ENCODE data around the gene MCMBP. TPM values are rescaled to one million over a fixed set of nuclear protein-coding genes. Genes with fewer than 3 reads are reported as not detected.

The MCMBP gene
- total RNA-seq, 1 experiment from 2014 or later: 71.0 TPM

DNA sequence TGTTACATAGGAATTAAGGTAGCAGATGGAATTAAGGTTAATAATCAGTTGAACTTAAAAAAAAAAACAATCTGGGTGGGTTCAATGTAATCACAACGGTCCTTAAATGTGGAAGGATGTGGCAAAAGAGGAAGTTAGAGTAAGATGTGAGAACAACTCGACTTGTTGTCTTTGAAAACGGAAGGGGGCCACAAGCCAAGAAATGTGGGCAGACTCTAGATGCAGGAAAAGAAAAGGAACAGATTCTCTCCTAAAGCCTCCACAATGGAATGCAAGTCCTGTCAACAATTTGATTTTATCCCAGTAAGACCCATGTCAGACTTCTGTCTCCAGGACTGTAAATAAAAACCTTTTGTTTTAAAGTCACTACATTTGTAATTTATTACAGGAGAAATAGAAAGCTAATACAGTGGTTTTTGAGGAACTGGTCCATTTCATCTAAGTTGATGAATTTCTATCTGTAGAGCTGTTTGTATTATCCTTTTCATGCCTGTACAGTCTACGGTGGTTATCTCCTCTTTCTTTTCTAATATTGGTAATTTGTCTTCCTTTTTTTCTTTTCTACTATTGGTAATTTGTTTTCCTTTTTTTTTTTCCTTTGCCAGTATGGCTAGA, 8.6 kb downstream of the MCMBP start:
- TF ChIP-seq CTCF (IDR thresholded peaks at IDR 0.05; ENCODE audit: unreplicated experiment): no peak
- POLR2A ChIA-PET: interaction anchor here (1.2 to 2.7 kb wide), 3 partner anchors 8 to 29 kb away, joined by 4 to 15 read pairs (median 6); partner anchors contain the start of genes MCMBP and SEC23IP
- H3K9me3 Mint-ChIP-seq (ENCODE audit: unreplicated experiment): no peaks in the 10 kb centered on the region

GRCh38 chr10:119862524-119862923, 10.1 kb downstream of the MCMBP start:
- no peak for DNase-seq (ENCODE audit: unreplicated experiment)
- no peaks in the 10 kb centered on the region for H3K27me3 Mint-ChIP-seq (ENCODE audit: insufficient read depth, unreplicated experiment)
- TF ChIP-seq CTCF (IDR thresholded peaks at IDR 0.05; ENCODE audit: unreplicated experiment): no peak
- peaks cover 26% of the 10 kb centered on the region for H3K4me1 Mint-ChIP-seq (ENCODE audit: insufficient read depth, unreplicated experiment)
- no peaks in the 10 kb centered on the region for H3K9me3 Mint-ChIP-seq (ENCODE audit: unreplicated experiment)
- BruUV-seq (replicated peaks): no TSS peak
- intact Hi-C loops (cut with micrococcal nuclease): no loop called here
- peaks cover 14% of the 10 kb centered on the region for H3K36me3 Mint-ChIP-seq (ENCODE audit: insufficient read depth, unreplicated experiment)
- no peak overlapping the region for H3K4me3 Mint-ChIP-seq (ENCODE audit: unreplicated experiment)
- ChIA-PET POLR2A (interaction anchor here (1.1 to 2.7 kb wide), 7 partner anchors 10 to 179 kb away, joined by 3 to 15 read pairs (median 5); partner anchors contain the start of genes MCMBP and SEC23IP), CTCF (interaction anchor here (0.6 to 5.8 kb wide), 8 partner anchors 9 to 255 kb away, joined by 3 to 88 read pairs (median 5); partner anchors contain the start of genes INPP5F and MCMBP)
- no peak overlapping the region for H3K27ac Mint-ChIP-seq (ENCODE audit: low read depth, unreplicated experiment)

More for the DNA sequence above, 8.6 kb downstream of the MCMBP start:
- Mint-ChIP-seq H3K27ac (ENCODE audit: low read depth, unreplicated experiment) (no peak overlapping the region), H3K4me3 (ENCODE audit: unreplicated experiment) (no peak overlapping the region), H3K4me1 (ENCODE audit: insufficient read depth, unreplicated experiment) (peaks cover 31% of the 10 kb centered on the region), H3K36me3 (ENCODE audit: insufficient read depth, unreplicated experiment) (peaks cover 8% of the 10 kb centered on the region), H3K27me3 (ENCODE audit: insufficient read depth, unreplicated experiment) (no peaks in the 10 kb centered on the region)
- intact Hi-C loops (cut with micrococcal nuclease): no loop called here
- DNase-seq (ENCODE audit: unreplicated experiment): no peak
- BruUV-seq (replicated peaks): TSS peak; percentile 0
- CTCF ChIA-PET: interaction anchor here (0.8 kb wide), 1 partner anchor 177 kb away, joined by 4 read pairs; no protein-coding TSS in a partner anchor

DNA sequence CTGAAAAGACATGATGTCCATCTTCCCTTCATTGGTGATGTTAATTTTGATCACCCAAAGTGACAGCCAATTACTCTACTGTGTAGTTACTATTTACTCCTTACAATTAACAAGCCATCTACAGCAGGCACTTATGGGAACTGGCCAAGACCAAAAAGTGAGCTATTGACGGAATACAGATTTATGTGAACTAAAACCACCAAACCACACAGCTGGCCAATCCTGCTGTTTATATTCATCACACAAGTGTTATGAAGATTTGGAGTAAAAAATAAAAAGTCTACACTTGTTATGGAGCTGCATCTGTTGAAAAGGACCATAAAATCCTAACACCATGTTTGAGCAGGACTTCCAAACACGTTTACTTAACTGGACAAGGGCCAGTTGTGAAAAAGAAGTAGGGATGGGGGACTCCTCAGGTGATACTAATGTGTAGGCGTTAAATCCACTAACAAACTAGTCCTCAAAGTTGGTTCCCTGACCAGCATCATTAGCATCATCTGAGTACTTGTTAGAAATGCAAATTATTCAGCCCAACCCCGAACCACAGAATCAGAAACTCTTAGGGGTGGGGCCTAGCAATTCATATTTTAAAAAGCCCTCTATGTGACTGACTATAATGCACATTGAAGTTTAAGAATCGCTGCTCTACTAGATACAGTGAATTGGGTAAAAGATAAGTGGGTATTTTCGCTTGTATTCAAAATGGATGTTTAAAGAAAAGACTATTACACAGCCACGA, 11.6 kb downstream of the MCMBP start:
- POLR2A ChIA-PET: interaction anchor here (0.7 to 4.1 kb wide), 8 partner anchors 11 to 210 kb away, joined by 3 to 37 read pairs (median 8); partner anchors contain the start of genes BAG3, INPP5F and MCMBP
- no peak overlapping the region for H3K27ac Mint-ChIP-seq (ENCODE audit: low read depth, unreplicated experiment)
- intact Hi-C loops (cut with micrococcal nuclease): no loop called here
- BruUV-seq (replicated peaks): no TSS peak
- no peaks in the 10 kb centered on the region for H3K27me3 Mint-ChIP-seq (ENCODE audit: insufficient read depth, unreplicated experiment)
- peaks cover 28% of the 10 kb centered on the region for H3K36me3 Mint-ChIP-seq (ENCODE audit: insufficient read depth, unreplicated experiment)
- H3K4me1 Mint-ChIP-seq (ENCODE audit: insufficient read depth, unreplicated experiment): peaks cover 23% of the 10 kb centered on the region
- no peak for TF ChIP-seq CTCF (IDR thresholded peaks at IDR 0.05; ENCODE audit: unreplicated experiment)
- H3K9me3 Mint-ChIP-seq (ENCODE audit: unreplicated experiment): no peaks in the 10 kb centered on the region
- CTCF ChIA-PET: interaction anchor here (0.5 to 5.8 kb wide), 10 partner anchors 10 to 876 kb away, joined by 4 to 88 read pairs (median 6); partner anchors contain the start of gene MCMBP
- H3K4me3 Mint-ChIP-seq (ENCODE audit: unreplicated experiment): no peak overlapping the region
- DNase-seq (ENCODE audit: unreplicated experiment): no peak
